H9 (cell line): ENCODE data around the gene ZNF665. TPM values are rescaled to one million over a fixed set of nuclear protein-coding genes. Genes with fewer than 3 reads are reported as not detected.

Experiments used
- DNase-seq: peaks from one replicate; pipeline ENCODE4 v3.0.0-alpha.2; 2017
- H2AFZ ChIP-seq: one replicate; pipeline ENCODE4 v1.6.1; 2013; ENCODE audit warnings: mild to moderate bottlenecking, low read length, control low read depth, moderate library complexity
- H2AK5ac ChIP-seq: 2 replicates; pipeline ENCODE4 v1.6.1; 2013; ENCODE audit warnings: low read length, control low read depth, mixed read lengths; ENCODE audit not compliant: insufficient read length
- H2BK120ac ChIP-seq: one replicate; pipeline ENCODE4 v1.6.1; 2013; ENCODE audit warnings: low read depth, mild to moderate bottlenecking, low read length, control low read depth, inconsistent platforms; ENCODE audit not compliant: poor library complexity, severe bottlenecking
- H2BK12ac ChIP-seq: 2 replicates; pipeline ENCODE4 v1.6.1; 2013; ENCODE audit warnings: low read length, control low read depth, mixed read lengths, low read depth; ENCODE audit not compliant: insufficient read length
- H2BK15ac ChIP-seq: 2 replicates; pipeline ENCODE4 v1.6.1; 2013; ENCODE audit warnings: low read depth, low read length, control low read depth
- H2BK20ac ChIP-seq: one replicate; pipeline ENCODE4 v1.6.1; 2013; ENCODE audit warnings: low read depth, mild to moderate bottlenecking, low read length, control low read depth, inconsistent platforms; ENCODE audit not compliant: poor library complexity, severe bottlenecking
- H2BK5ac ChIP-seq: 2 replicates; pipeline ENCODE4 v1.6.1; 2013; ENCODE audit warnings: low read length, control low read depth, mixed read lengths; ENCODE audit not compliant: insufficient read length
- H3K14ac ChIP-seq: 2 replicates; pipeline ENCODE4 v1.6.1; 2013; ENCODE audit warnings: low read length, control low read depth; ENCODE audit not compliant: insufficient read depth
- H3K18ac ChIP-seq: 2 replicates; pipeline ENCODE4 v1.6.1; 2013; ENCODE audit warnings: low read depth, mild to moderate bottlenecking, mixed read lengths, low read length, control low read depth; ENCODE audit not compliant: insufficient read length
- H3K23ac ChIP-seq: 2 replicates; pipeline ENCODE4 v1.6.1; 2013; ENCODE audit warnings: low read length, control low read depth, mixed read lengths, low read depth; ENCODE audit not compliant: insufficient read length
- H3K23me2 ChIP-seq: 2 replicates; pipeline ENCODE4 v1.6.1; 2013; ENCODE audit warnings: low read depth, mild to moderate bottlenecking, mixed read lengths, low read length, control low read depth; ENCODE audit not compliant: insufficient read length, poor library complexity, severe bottlenecking
- H3K27ac ChIP-seq: 2 replicates; pipeline ENCODE4 v1.5.1; 2013; ENCODE audit warnings: low read length, control low read depth, mixed read lengths, low read depth; ENCODE audit not compliant: insufficient read length
- H3K27me3 ChIP-seq: 2 replicates; pipeline ENCODE4 v1.6.1; 2013; ENCODE audit warnings: low read length, control low read depth, inconsistent platforms; ENCODE audit not compliant: insufficient read depth
- H3K4ac ChIP-seq: 2 replicates; pipeline ENCODE4 v1.6.1; 2013; ENCODE audit warnings: low read depth, mild to moderate bottlenecking, control low read depth, inconsistent platforms, low read length, moderate library complexity
- H3K4me1 ChIP-seq: 2 replicates; pipeline ENCODE4 v1.6.1; 2013; ENCODE audit warnings: low read length, control low read depth, inconsistent platforms; ENCODE audit not compliant: insufficient read depth
- H3K4me2 ChIP-seq: 2 replicates; pipeline ENCODE4 v1.6.1; 2013; ENCODE audit warnings: low read length, control low read depth, mixed read lengths; ENCODE audit not compliant: insufficient read length, insufficient read depth
- H3K56ac ChIP-seq: 2 replicates; pipeline ENCODE4 v1.6.1; 2013; ENCODE audit warnings: low read depth, mild to moderate bottlenecking, mixed read lengths, low read length, control low read depth; ENCODE audit not compliant: insufficient read length
- H3K79me1 ChIP-seq: 2 replicates; pipeline ENCODE4 v1.6.1; 2013; ENCODE audit warnings: low read depth, mild to moderate bottlenecking, moderate library complexity, low read length, control low read depth, inconsistent platforms; ENCODE audit not compliant: insufficient read depth, poor library complexity, severe bottlenecking
- H3K79me2 ChIP-seq: 2 replicates; pipeline ENCODE4 v1.6.1; 2013; ENCODE audit warnings: low read length, control low read depth, inconsistent platforms; ENCODE audit not compliant: insufficient read depth
- H3K9ac ChIP-seq: 2 replicates; pipeline ENCODE4 v1.6.1; 2013; ENCODE audit warnings: low read length, control low read depth, mixed read lengths; ENCODE audit not compliant: insufficient read length; ENCODE audit errors: extremely low read depth
- H3K9me3 ChIP-seq: one replicate; pipeline ENCODE4 v1.6.1; 2013; ENCODE audit warnings: low read depth, low read length, inconsistent platforms; ENCODE audit not compliant: control insufficient read depth
- H3T11ph ChIP-seq: one replicate; pipeline ENCODE4 v1.6.1; 2013; ENCODE audit warnings: mild to moderate bottlenecking, low read length, control low read depth, inconsistent platforms
- H4K20me1 ChIP-seq: one replicate; pipeline ENCODE4 v1.6.1; 2013; ENCODE audit not compliant: control insufficient read depth, insufficient read length, insufficient read depth
- H4K5ac ChIP-seq: 2 replicates; pipeline ENCODE4 v1.6.1; 2013; ENCODE audit warnings: low read depth, mild to moderate bottlenecking, mixed read lengths, low read length, control low read depth; ENCODE audit not compliant: insufficient read length
- H4K8ac ChIP-seq: replicated peaks from 2 replicates; pipeline ENCODE4 v1.6.1; 2013; ENCODE audit warnings: low read length, control low read depth, mixed read lengths, low read depth; ENCODE audit not compliant: insufficient read length
- H4K91ac ChIP-seq: 2 replicates; pipeline ENCODE4 v1.6.1; 2013; ENCODE audit warnings: low read depth, mild to moderate bottlenecking, moderate library complexity, mixed read lengths, low read length, control low read depth; ENCODE audit not compliant: insufficient read length
- H3K27ac Mint-ChIP-seq, 3 experiments: 2 replicates in 2 of 3; 3 replicates in 1 of 3; pipeline ENCODE4 v1.8.0; 2020 to 2021; ENCODE audit warnings: mixed read lengths in 3 of 3, mild to moderate bottlenecking in 1 of 3, moderate library complexity in 1 of 3
- H3K27me3 Mint-ChIP-seq: 2 replicates; pipeline ENCODE4 v1.8.0; 2021; ENCODE audit warnings: low read depth, mild to moderate bottlenecking, moderate library complexity, mixed read lengths
- H3K36me3 Mint-ChIP-seq, 3 experiments: 2 replicates in 2 of 3; 3 replicates in 1 of 3; pipeline ENCODE4 v1.8.0; 2020 to 2021; ENCODE audit warnings: low read depth in 3 of 3, mixed read lengths in 3 of 3; ENCODE audit not compliant: insufficient read depth in 1 of 3
- H3K4me1 Mint-ChIP-seq, 2 experiments: 2 replicates each; pipeline ENCODE4 v1.8.0; 2020; ENCODE audit warnings: mixed read lengths in 2 of 2
- H3K4me3 Mint-ChIP-seq, 2 experiments: 2 replicates in 1 of 2; 3 replicates in 1 of 2; pipeline ENCODE4 v1.8.0; 2020 to 2021; ENCODE audit warnings: mild to moderate bottlenecking in 2 of 2, mixed read lengths in 2 of 2, moderate library complexity in 1 of 2
- H3K9me3 Mint-ChIP-seq, 2 experiments: 2 replicates in 1 of 2; 3 replicates in 1 of 2; pipeline ENCODE4 v1.8.0; 2020; ENCODE audit warnings: mild to moderate bottlenecking in 2 of 2, mixed read lengths in 2 of 2, moderate library complexity in 1 of 2
- CTCF ChIP-seq: fragments of 200-600 bp; sonication (generic); conservative IDR thresholded peaks from 3 replicates; pipeline ENCODE4 v1.8.0; 2021; ENCODE audit warnings: antibody characterized with exemption, mild to moderate bottlenecking
- WGBS: extraction: QIAGEN DNeasy Blood & Tissue Kit; methylation state at CpG from one replicate; pipeline ENCODE4 v1.1.7; 2013; ENCODE audit warnings: missing lambda C conversion rate, low lambda C conversion rate, mixed read lengths; ENCODE audit not compliant: insufficient read length; ENCODE audit errors: extremely low coverage; 5-methylcytosine and 5-hydroxymethylcytosine counted together
- total RNA-seq: library from RNA; stranded (reverse); gene quantifications from 2 replicates; pipeline ENCODE4 v1.2.1, GENCODE V29; 2021

Gene ZNF665
- total RNA-seq, 1 experiment from 2014 or later, result 3.7 TPM

GRCh38 chr19:53140351-53140750 is 52.8 kb downstream of the ZNF665 start:
- H3K9me3 ChIP-seq, result peaks cover 48% of the 10 kb centered on the region
- no peak overlapping the region for H3K4me3 Mint-ChIP-seq
- no peak for TF ChIP-seq CTCF

More at GRCh38 chr19:53140351-53140750, 52.8 kb downstream of the ZNF665 start:
- Mint-ChIP-seq H3K36me3 (peaks cover 55 to 67% (median 66%) of the 10 kb centered on the region in 3 experiments), H3K27me3 (peaks cover 9% of the 10 kb centered on the region), H3K27ac (no peak overlapping the region), H3K9me3 (peaks cover 66 to 70% of the 10 kb centered on the region in 2 experiments), H3K4me1 (no peaks in the 10 kb centered on the region)
- Histone ChIP-seq H3K4ac (no peak overlapping the region), H3K4me1 (no peaks in the 10 kb centered on the region), H3K9ac (no peak overlapping the region), H2BK12ac (no peak overlapping the region), H3K79me1 (no peaks in the 10 kb centered on the region), H3K27ac (no peak overlapping the region), H2AFZ (no peak overlapping the region), H3K79me2 (no peaks in the 10 kb centered on the region), H2BK15ac (no peak overlapping the region), H3K23me2 (no peaks in the 10 kb centered on the region), H2BK120ac (no peak overlapping the region), H4K8ac (no peak overlapping the region), H2AK5ac (no peak overlapping the region), H3K23ac (no peak overlapping the region), H3K56ac (no peak overlapping the region), H3K14ac (no peak overlapping the region), H2BK5ac (no peak overlapping the region), H4K5ac (no peak overlapping the region), H2BK20ac (no peak overlapping the region), H3T11ph (no peak overlapping the region), H3K18ac (no peak overlapping the region), H4K91ac (no peak overlapping the region), H3K4me2 (no peak overlapping the region), H3K27me3 (no peaks in the 10 kb centered on the region), H4K20me1 (no peaks in the 10 kb centered on the region)
- no CpG with 5 or more reads among the region's 4 CpGs for WGBS
- DNase-seq, result no peak
